Measurements from ENCODE around the gene SNRPD3. TPM values are rescaled to one million over a fixed set of nuclear protein-coding genes. Genes with fewer than 3 reads are reported as not detected.

The SNRPD3 gene
- total and polyA plus RNA-seq, 9 of the 15 experiments (the other 6 are each of a cell fraction or from before 2014, with no cell fraction given): 131 to 366 (median 274) TPM

DNA sequence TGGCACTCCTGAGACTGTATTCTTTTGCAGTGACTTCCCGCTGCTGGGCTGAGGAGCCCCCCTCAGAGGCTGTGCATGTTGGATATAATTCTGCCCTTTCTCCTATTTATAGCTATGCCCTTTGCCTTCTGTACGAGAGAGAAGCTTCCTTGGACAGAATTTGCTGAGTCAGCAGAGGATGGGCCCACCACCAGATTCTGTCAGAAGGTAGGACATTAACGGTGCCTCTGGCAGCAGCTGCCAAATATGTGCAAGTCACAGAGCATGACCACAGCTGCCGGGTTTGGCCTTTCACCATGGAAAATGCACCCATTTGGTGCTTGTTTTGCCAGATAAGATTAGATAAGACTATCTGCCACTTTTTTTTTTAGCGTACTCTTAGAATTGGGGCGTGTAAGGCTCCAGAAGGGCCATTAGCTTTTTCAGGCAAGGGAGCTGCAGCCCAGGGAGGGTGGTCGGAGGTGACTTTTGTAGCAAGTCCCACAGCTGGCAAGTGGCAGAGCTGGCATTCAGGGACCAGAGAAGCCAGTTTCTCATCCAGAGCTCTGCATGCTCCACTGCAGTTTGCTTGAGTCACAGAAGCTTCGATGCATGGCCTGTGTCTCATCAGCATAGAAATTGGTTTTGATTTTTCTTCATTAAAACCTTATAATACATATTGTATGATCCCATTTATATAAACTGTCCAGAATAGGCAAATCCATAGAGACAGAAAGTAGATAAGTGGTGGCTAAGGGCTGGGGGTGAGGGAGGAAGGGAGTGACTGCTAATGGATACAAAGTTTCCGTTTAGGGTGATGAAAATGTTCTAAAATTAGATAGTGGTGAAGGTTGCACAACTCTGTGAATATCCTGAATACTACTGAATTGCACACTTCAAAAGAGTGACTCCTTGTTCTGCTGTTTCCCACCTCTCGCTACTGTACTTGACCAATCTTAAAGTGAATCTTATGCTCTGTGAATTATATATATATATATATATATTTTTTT lies 44.9 kb upstream of the SNRPD3 start (continued):
- TF ChIP-seq, protein P1, sequence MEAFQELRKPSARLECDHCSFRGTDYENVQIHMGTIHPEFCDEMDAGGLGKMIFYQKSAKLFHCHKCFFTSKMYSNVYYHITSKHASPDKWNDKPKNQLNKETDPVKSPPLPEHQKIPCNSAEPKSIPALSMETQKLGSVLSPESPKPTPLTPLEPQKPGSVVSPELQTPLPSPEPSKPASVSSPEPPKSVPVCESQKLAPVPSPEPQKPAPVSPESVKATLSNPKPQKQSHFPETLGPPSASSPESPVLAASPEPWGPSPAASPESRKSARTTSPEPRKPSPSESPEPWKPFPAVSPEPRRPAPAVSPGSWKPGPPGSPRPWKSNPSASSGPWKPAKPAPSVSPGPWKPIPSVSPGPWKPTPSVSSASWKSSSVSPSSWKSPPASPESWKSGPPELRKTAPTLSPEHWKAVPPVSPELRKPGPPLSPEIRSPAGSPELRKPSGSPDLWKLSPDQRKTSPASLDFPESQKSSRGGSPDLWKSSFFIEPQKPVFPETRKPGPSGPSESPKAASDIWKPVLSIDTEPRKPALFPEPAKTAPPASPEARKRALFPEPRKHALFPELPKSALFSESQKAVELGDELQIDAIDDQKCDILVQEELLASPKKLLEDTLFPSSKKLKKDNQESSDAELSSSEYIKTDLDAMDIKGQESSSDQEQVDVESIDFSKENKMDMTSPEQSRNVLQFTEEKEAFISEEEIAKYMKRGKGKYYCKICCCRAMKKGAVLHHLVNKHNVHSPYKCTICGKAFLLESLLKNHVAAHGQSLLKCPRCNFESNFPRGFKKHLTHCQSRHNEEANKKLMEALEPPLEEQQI (IDR thresholded peaks at IDR 0.05): no peak
- TF ChIP-seq MYNN (IDR thresholded peaks at IDR 0.05) (0 out of 2 replicates have a peak, but pooled peaks have one; percentile 8), MYNN (CRISPR knock-in tag; IDR thresholded peaks at IDR 0.05) (no peak), VEZF1 (CRISPR knock-in tag; IDR thresholded peaks at IDR 0.05) (peak; percentile 45; the same call in 1 of the 2 replicates), NFE2 (IDR thresholded peaks at IDR 0.05; ENCODE audit: low read depth) (peak; percentile 90), CREB5 (CRISPR knock-in tag; IDR thresholded peaks at IDR 0.05) (no peak), PCBP2 (IDR thresholded peaks at IDR 0.05; ENCODE audit: low read depth, low read length, poor library complexity, severe bottlenecking) (no peak), ZBTB34 (CRISPR knock-in tag; IDR thresholded peaks at IDR 0.05) (peak; percentile 99), RBM34 (IDR thresholded peaks at IDR 0.05; ENCODE audit: borderline replicate concordance, insufficient read depth, low read length) (no peak), LEF1 (IDR thresholded peaks at IDR 0.05) (peak; percentile 36; the same call in 1 of the 2 replicates), MEF2A (IDR thresholded peaks at IDR 0.05; ENCODE audit: control insufficient read depth, low read depth, low read length) (peak; percentile 83)
- TF ChIP-seq, protein P2, sequence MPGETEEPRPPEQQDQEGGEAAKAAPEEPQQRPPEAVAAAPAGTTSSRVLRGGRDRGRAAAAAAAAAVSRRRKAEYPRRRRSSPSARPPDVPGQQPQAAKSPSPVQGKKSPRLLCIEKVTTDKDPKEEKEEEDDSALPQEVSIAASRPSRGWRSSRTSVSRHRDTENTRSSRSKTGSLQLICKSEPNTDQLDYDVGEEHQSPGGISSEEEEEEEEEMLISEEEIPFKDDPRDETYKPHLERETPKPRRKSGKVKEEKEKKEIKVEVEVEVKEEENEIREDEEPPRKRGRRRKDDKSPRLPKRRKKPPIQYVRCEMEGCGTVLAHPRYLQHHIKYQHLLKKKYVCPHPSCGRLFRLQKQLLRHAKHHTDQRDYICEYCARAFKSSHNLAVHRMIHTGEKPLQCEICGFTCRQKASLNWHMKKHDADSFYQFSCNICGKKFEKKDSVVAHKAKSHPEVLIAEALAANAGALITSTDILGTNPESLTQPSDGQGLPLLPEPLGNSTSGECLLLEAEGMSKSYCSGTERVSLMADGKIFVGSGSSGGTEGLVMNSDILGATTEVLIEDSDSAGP (CRISPR knock-in tag; IDR thresholded peaks at IDR 0.05): no peak
- TF ChIP-seq, protein P3, sequence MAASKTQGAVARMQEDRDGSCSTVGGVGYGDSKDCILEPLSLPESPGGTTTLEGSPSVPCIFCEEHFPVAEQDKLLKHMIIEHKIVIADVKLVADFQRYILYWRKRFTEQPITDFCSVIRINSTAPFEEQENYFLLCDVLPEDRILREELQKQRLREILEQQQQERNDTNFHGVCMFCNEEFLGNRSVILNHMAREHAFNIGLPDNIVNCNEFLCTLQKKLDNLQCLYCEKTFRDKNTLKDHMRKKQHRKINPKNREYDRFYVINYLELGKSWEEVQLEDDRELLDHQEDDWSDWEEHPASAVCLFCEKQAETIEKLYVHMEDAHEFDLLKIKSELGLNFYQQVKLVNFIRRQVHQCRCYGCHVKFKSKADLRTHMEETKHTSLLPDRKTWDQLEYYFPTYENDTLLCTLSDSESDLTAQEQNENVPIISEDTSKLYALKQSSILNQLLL (CRISPR knock-in tag; IDR thresholded peaks at IDR 0.05; ENCODE audit: borderline replicate concordance): no peak
